Tongue (tissue), 2 donors: ENCODE measurements around the gene WFDC2. TPM values are rescaled to one million over a fixed set of nuclear protein-coding genes. Genes with fewer than 3 reads are reported as not detected.
A peak's percentile ranks its signal among the peaks of the same experiment; 100 is the strongest.
"Not testable (repeated sequence)": the region's sequence is repeated elsewhere in the genome, so short reads cannot be mapped to it uniquely, and the experiment has no call there.

Source experiments
- DNase-seq: peaks from one replicate; pipeline ENCODE4 v3.0.0-alpha.2; 2015
- total RNA-seq: library from RNA; depleted of rRNA; stranded (reverse); fragments of >200 nt; gene quantifications from one replicate; pipeline ENCODE4 v1.2.3, GENCODE V29; 2014

Gene WFDC2
- total RNA-seq, 1 donor from 2014 or later = 16.6 TPM

DNA sequence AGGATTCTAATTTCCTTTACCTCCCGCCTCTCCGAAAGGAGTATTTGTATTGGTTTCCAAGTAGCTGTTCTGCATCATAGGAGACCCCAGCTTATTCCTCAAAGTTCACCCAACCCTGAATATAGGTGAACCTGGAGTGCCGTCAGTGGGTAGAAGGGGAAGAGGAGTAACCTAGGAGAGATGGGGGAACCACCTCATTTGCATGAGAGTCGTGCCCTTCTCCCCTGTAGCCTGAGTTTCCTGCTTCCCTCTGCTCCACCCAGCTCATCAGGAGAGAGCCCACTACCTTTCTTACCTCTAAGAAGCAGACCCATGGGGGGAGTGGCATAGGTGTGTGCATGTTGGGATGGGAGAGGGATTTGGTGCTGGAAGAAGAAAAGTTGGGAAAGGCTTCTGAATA is 17.3 kb upstream of the WFDC2 start:
- DNase-seq = no peak

DNA sequence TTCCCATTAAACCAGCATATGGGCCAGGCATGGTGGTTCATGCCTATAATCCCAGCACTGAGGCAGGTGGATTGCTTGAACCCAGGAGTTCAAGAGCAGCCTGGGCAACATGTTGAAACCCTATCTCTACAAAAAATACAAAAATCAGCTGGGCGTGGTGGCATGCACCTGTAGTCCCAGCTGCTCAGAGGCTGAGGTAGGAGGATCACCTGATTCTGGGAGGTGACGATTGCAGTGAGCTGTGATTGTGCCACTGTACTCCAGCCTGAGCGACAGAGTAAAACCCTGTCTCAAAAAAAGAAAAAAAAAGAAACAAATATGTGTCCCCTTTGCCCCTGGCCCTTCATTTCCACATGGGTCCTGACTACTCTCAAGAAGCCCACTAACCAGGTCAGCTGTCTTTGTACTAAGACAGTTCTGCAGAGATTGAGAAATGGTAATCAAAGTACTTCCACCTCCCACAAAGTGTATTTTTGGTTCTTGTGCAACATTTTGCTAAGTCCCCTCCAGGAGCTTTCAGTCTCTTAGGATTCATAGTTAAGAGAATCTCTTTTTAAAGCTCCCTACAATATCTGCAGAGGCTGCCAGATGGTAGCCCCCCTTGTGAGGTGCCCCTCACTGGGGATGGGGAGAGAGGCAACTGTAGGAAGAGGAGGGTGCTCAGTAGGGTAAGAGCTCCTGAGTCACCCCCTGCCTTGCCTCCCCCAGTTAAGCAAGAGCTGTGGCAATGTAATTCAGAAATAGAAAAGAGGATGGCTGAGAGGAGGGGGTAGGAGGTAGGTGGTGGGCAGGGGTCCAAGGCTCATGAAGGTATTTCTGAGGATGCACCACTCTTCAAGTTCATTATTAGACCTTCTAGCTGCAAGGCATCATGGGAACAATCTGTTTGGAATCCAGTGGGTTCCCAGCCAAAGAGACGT is 16.5 kb upstream of the WFDC2 start:
- DNase-seq = no peak

DNA sequence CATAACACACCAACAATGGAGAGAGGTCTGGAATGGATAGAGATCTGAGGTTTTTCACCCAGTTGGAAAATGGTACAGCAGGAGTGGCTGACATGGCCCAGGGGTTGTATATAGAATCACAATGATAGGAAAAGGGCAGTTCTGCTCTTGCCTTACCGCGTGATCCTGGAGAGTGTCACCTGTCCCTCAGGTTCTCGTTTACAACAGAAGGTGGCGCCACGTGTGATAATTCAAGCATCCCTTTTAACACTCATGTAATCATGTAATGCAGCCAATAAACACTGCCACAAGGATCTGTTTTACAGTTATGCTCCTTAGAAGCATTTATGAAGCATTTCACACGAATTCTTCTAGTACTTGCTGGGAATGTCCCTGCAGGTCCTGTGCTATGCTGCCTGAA is 12.9 kb upstream of the WFDC2 start:
- no peak for DNase-seq

DNA sequence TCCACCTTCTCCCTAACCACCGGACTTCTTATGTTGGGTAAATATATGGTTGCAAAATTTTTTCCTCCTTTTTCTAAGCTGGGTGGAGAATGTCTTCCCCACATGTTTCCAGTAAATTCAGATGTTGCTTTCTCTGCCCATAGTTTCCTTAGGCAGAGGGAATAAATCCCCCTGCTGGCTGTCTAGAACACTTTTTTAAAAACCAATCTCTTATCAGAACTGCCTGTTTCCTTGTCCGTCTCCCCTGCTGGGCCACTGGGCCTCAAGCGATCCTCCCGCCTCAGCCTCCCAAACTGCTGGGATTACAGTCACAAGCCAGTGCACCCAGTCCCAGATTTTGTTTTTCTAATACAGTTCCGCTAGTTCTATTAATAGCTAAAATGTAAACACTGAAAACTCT is 9.9 kb upstream of the WFDC2 start:
- no peak for DNase-seq

DNA sequence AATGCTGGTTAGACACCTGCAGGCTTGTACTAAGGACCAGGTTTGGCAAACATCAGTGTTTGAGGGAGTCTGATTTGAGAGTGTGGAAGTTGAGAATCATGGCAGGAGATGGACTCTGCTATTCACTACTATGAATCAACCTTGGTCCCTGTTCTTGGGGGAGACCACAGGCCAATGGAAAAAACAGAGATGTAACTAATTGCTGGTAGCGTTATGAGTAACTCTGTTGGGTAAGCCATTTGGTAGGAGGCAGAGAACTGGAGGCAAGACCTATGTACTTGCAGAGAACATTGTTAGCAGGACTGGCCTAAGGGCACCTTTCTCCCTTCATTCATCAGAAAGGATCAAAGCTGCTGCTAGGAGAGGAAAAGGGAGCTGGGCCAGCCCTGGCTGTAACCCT is 8.3 kb upstream of the WFDC2 start:
- no peak for DNase-seq

DNA sequence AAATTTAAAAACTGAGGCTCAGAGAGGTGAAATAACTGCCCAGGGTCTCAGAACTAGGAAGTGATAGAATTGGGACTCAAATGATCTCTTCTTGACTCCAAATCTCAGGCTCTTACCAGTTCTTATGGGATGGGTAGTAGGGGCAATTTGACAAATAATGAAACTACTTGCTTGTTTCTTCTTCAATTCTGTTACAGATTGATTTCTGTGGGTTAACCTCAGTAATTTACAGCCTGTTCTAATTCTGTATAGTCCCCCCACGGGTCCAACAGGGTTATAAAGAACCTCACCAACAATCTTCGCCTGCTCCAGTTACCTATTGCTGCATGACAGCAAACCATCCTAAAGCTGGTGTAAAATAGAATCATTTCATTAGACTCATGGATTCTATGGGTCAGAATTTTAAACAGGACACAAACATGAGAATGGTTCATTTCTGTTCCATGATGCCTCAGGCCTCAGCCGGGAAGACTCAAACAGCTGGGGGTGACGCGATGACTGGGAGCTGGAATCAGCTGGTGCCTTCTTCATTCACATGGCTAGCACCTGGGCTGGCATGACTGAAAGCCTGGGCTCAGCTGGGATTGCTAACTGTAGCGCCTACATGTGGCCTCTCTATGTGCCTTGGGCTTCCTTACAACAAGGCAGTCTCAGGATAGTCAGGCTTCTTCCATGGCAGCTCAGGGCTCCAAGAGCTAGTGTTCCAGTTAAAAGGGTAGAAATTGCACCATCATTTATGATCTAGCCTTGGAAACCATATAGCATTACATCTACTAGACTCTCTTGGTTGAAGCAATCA is 6.6 kb upstream of the WFDC2 start:
- no peak for DNase-seq

DNA sequence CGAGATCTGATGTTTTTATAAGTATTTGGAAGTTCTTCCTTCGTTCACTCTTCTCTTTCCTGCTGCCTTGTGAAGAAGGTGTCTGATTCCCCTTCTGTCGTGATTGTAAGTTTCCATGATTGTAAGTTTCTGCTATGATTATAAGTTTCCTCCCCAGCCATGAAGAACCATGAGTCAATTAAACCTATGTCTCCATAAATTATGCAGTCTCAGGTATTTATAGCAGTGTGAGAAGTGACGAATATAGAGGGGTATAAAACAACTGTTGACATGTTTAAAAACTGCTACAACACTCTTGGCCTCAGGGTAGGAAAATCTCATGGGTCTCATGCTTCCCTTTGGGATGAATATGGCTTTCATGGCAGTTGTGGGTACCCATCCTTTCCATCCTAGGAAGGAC is 5.8 kb upstream of the WFDC2 start:
- DNase-seq = no peak

DNA sequence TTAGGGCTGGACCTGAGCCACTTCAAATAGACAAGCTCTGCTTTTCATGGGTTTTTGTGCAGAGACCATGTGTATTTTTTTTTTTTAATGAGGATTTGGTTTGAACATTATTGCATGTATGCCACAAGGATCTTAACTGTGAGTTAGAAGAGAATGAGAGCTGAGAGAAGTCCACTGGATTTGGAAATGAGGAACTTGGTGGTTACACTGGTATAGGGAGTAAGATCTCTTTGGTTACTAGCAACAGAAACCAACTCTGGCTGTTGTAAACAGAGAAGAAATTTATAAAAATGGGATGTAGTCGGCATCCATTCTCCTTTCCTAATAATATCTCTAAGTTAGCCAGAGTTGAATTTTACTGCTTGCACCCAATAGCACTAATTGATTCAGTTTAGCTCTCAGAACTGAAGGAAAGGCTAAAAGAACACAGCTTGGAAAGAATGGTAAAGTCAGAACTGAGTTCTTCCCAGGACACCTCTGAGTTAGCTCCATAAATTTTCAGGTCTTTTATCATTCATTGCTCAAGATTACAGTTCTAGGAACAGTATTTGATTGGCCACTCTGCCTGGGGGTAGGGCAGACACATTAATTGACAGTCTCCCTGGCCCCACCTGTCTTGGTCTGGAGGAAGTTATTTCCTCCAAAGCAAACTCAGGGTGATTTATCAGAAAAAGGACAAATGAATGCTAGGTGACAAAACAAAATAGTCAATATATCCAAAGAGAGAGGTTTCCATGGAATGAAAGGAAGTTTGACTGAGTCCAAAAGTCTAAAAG is 3.9 kb upstream of the WFDC2 start:
- no peak for DNase-seq

DNA sequence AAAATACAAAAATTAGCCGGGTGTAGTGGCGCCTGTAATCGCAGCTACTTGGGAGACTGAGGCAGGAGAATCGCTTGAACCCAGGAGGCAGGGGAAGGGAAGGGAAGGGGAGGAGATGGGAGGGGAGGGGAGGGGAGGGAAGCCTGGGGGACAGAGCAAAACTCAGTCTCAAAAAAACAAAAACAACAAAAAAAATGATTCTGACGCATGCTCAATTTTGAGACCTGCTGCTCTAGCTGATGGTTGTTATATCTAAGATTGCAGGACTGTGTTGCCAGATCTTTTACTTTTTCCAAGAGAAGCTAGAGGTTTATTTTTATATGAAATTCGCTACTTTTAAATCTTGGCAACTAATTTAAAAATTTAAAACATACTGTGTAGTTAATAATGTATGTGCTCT is 2.4 kb upstream of the WFDC2 start:
- DNase-seq = no peak

DNA sequence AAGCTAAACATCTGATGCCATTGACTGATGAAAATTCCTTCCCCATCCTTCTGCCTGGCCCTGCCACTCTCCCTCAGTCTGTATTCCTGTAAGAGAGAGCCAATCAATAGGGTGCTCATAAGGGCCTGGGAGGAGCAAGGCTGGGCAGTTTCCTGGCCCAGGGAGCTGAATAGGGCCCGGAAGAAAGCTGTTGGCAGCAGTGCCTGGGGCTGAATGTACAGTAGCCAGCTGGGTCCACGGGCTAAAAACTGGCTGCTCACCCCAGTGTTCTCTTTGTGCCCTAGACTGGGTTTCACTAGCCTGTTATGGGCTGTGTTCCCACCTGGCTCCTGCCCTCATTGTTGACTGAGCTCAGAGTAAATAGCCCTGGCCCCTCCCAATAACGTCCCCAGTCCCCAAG is 1.7 kb upstream of the WFDC2 start:
- DNase-seq = no peak

DNA sequence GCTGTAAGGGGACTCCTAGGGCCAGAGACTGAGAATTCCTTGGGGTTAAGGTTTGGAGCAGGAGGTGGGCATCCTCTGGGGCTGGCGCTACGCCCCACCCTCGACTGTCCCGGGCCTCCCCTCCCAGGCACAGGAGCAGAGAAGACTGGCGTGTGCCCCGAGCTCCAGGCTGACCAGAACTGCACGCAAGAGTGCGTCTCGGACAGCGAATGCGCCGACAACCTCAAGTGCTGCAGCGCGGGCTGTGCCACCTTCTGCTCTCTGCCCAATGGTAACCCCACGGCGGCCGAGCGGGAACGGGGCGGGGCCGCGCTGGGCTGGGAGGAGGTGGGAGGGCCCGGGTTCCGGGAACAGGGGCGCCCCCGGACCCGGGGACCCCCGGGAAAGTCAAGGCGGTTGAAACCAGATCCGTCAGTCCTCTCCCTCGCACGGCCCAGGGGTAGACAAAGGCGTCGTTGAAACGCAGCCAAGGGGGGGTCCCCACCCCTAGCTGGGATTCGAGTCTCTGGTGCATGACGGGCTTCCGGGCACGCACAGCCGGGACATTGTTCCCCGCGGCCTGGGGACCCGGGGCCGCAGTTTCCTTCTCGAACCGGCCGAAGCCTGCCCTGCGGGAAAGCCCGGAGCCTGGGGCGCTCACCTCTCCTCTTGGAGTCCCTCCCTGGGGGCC is 844 bp downstream of the WFDC2 start:
- peak; percentile 59 for DNase-seq

DNA sequence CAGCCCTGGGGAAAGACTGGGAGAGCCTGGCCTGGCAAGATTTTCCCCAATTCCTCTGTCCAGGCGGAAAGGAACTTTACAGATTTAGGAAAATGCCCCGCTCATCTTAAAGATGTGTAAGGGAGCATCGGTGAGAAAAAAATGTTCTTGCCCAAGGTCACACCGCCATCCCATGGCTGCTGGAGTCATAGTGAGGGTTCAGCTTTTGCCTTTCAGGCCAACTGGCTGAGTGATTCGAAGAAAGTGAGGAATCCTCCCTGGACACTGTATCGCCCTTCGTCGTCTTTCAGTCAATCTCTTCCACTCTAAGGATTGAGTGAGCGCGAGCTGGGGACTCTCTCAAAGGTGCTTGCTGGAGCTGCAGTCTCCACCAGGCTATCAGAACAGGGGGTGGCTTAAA is 1.4 kb downstream of the WFDC2 start:
- DNase-seq = peak; percentile 16

DNA sequence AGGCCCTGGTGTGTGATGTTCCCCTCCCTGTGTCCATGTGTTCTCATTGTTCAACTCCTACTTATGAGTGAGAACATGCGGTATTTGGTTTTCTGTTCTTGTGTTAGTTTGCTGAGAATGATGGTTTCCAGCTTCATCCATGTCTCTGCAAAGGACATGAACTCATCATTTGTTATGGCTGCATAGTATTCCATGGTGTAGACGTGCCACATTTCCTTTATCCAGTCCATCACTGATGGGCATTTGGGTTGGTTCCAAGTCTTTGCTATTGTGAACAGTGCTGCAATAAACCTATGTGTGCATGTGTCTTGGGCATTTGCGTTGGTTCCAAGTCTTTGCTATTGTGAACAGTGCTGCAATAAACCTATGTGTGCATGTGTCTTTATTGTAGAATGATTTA is 2.7 kb downstream of the WFDC2 start:
- DNase-seq = not testable (repeated sequence)

DNA sequence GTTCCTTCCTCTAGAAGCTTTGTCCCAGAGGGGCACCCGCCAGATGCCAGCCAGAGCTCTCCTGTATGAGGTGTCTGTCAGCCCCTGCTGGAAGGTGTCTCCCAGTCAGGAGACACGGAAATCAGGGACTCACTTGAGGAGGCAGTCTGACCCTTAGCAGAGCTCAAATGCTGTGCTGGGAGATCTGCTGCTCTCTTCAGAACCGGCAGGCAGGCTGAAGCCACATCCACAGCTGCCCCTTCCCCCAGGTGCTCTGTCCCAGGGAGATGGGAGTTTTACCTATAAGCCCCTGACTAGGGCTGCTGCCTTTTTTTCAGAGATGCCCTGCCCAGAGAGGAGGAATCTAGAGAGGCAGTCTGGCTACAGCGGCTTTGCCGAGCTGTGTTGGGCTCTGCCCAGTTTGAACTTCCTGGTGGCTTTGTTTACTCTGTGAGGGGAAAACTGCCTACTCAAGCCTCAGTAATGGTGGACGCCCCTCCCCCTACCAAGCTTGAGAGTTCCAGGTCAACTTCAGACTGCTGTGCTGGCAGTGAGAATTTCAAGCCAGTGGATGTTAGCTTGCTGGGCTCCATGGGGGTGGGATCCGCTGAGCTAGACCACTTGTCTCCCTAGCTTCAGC is 8.1 kb downstream of the WFDC2 start:
- DNase-seq = not testable (repeated sequence)

DNA sequence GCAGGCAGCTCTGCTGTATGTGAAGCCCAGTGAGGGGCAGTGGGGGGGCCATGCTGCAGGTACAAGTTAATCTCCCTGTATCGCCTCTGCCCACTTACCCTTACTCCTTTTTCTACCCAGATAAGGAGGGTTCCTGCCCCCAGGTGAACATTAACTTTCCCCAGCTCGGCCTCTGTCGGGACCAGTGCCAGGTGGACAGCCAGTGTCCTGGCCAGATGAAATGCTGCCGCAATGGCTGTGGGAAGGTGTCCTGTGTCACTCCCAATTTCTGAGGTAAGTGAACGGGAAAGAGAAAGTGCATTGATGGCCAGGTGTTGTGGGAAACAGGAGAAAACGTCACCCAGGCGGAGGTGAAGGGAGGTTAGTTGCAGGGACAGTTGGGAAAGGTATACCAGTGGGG is 10.3 kb downstream of the WFDC2 start:
- no peak for DNase-seq

DNA sequence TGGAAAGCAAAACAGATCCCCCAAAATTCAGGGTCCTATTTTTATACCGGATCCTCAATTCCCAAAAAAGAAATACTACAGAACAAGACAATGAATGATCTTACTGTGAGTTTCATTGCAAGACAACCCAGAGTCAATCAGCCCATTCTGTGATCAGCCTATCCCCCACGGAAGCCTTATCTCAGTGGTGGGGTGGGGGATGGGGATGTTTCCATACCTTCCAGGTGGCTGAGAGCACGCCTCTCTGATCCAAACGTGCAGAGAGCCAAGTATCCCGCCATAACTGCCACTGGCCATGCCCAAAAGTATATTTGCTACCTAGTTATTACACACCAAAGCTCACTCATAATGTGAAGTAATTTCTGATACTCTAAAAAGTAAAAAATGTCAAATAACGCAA is 15.1 kb downstream of the WFDC2 start:
- DNase-seq = no peak

DNA sequence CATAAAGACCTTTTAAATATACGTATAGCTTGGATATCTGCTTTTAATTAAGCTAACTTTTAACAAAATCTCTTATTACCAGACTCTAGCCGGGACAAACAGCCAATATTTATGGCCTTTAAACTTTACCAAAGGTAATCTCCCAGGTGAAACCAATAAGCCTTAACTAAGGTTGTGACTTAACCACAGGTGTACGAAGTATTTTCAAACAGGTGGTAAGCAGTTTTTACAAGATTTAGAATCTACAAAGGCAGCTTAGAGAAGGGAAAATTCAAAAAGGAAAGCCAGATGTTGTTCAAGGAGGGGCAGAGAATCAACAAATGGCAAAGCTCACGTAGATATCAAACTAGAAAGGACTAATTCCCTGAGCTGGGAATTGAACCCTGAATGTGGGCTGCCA is 15.8 kb downstream of the WFDC2 start:
- no peak for DNase-seq

DNA sequence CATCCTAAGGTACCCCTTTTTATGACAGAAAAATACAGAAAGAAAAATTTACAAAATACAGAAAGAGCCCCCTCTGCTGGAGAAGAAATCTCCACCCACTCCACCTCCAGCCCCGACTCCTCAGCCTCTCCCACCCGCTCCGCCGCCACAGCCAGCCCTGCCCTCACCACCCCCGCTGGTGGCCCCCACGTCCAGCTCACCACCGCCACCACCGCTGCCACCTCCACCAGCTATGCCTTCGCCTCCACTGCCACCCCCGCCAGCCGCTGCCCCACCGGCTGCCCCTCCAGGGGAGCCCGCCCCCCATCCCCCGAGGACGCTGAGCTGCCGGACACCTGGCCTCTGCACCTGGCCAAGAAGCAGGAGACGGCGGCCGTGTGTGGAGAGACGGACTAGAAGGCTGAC is 17.7 kb downstream of the WFDC2 start:
- DNase-seq = no peak

DNA sequence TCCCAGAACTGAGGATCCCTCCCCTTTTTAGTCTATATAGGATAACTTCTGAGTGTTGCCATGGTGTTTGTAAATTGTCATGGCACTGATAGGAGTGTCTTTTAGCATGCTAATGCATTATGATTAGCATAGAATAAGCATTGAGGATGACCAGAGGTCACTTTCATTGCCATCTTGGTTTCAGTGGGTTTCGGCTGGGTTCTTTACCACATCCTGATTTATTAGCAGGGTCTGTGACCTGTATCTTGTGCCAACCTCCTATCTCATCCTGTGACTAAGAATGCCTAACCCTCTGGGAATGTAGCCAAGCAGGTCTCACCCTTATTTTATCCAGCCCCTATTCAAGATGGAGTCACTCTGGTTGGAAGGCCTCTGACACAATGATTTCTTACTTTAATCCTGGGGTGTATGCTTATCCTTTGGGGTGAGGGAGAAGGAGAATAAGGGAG is 19.6 kb downstream of the WFDC2 start:
- no peak for DNase-seq

DNA sequence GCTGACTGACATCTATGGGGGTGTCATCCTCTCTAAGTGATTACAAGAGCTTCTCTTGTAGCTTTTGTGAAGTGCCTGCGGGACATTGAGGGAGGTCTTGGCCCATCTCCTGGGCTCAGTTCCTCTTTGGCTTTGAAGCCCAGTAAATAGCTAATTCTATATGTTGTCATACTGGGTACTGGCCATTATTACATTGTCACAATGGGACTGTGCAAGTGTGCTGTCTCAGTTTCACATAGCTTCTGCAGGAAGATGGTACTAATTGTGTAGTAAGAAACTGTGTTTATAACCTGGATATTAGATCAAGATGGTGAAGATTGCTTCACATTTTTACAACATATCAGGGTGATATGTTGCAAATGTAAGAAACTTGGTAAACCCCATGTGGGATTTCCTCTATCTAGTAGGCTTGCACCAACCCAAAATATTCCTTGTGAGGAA is 26.0 kb downstream of the WFDC2 start:
- DNase-seq = no peak

DNA sequence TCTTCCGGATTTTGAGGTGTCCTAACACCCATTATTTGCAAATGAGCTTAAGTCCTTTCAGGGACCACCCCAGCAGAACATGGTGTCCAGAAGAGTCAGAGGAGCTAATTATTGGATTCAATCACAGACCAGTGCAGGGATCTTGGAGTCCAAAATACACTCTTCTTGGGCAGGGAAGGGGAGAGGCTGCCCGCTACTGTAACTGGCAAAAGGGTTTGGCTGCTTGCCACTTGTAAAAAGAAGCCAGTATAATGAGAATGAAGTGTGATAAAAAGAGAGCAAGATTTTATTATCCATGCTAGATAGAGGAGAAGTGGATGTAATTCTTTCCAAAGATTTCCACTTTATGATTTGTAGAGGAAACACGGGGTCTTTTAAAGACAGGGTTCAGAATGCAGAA is 26.6 kb downstream of the WFDC2 start:
- DNase-seq = no peak
